Head of caudate nucleus (tissue), 42 donors: Measurements from ENCODE around the gene MDN1.
A peak's percentile ranks its signal among the peaks of the same experiment; 100 is the strongest.
"Not testable (repeated sequence)": the region's sequence is repeated elsewhere in the genome, so short reads cannot be mapped to it uniquely, and the experiment has no call there.

Source experiments
- DNase-seq, 42 donors: peaks; one replicate each; pipeline versions ENCODE4 v3.0.0 to v3.0.0-alpha.2; 2020 to 2021; ENCODE audit warnings: mixed read lengths in 7 of 42
- intact Hi-C: fragments of 100-400 bp; cut with DNase I; formaldehyde crosslinking; loops from one replicate; pipeline ENCODE4 v1.15.0; 2022

The MDN1 gene

DNA sequence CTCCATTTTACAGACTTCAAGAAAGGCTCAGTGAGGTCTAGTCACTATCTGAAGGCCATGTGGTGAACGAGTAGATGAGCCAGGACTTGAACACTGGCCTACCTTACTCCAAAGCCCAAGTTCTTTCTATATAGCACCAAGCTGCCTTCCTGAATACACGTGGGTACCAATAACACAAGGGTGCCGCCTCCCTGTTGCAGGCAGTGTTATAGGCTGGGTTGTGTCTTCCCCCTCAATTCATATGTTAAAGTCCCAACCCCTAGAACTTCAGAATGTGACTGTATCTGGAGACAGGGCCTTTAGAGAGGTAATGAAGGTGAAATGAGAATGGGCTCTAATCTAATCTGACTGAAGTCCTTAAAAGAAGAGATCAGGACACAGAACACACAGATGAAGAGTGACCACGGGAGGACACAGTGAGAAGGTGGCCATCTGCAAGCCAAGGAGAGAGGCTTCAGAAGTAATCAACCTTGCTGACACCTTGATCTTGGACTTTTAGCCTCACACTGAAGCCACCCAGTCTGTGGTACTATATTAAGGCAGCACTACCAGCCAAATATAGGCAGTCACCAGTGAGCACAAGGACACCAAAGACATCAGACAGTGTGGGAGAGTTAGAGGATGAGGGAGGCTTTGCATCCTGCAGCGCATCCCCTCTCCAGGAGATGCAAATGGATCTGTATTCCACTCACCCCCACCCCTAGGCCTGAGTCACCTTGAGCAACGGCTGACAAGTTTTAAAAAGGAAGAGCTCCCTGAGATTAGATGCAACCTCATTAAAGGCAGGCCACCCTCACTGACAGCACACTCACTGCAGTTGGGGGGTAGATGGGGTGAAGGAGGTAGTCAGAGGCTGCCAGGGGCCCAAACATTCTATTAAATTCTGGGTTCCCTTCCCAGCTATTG, 140.1 kb downstream of the MDN1 start:
- intact Hi-C loops, result no loop called here
- DNase-seq, result peak in 34 of 42 donors; percentile 16 to 81 (median 48)

DNA sequence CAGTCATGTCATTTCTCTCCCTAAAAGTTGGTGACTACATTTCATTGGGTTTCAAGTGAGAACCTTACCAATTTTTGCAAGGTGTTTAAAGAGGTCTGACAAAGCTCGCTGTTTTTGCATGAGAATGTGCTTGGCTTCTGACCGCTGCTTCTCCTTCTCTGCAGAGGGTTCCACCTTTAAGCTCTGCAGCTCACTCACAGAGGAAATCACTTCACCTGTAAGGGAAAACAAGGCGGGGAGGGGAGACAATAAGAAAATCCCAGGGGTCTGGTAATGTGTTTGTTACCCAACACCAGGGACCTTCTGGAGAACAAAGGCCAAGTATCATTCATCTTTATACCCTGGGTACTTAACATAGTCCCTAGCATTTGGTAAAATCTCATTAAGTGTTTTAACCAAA, 141.1 kb downstream of the MDN1 start:
- DNase-seq, result no peak
- intact Hi-C loops, result no loop called here

DNA sequence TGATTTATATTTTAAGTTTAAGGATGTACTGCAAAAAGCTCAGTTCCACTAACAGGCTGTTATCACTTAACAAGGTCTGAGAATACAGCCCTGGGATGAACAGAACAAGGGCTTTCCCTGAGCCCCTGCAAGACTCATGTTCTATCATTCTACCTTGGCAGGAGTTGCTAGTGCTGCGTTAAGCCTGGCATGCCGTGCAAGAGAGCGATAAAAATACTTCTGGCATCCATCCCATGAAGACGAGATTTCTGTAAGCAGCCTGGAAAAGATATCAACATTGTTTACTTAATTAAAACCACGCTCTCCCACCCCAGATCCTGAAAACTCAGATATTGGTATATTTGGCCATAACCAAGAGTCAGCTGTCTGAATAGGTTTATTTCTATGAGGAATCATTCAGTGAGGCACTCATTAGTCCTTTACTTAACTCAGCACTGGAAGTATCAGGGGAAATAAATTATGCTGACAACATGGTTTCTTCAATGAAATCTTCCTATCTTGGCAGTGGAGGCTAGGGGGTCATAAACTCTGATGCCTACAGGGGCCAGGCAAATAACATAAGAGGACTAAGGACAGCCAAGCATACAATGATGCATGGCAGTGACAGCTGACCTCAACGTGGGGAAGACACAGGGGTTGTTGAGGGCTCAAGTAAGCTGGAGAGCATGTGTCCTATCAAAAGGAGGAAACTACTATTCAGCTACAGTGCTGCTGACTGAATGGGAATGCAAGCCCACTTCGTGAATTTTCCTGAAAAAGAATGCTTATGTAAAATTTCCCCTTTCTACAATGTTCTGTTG, 143.4 kb downstream of the MDN1 start:
- DNase-seq, result no peak

DNA sequence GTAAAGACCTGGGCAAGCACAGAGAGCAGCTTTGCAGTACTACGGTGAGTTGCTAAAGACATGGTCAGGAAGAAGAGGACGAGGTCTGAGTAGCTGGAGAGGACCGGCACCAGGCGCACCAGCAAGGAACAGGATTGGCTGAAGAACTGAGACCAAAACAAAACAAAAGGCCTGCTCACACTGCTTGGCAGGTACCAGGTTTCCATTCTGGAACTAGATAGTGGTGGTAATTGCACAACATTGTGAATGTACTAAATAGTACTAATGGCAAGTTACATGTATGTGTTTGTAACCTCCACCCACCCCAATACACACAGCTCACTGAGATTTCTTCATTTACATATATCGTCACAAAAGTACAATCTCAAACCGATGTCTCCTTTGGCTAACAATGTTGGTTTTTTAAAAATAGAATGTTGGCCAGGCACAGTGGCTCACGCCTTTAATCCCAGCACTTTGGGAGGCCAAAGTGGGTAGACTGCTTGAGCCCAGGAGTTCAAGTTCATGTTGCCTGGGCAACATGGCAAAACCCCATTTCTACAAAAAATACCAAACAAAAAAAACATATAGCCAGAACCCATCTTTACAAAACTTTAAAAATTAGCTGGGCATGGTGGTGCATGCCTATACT, 148.5 kb downstream of the MDN1 start:
- intact Hi-C loops, result no loop called here
- no peak for DNase-seq

More for the DNA sequence above, 143.4 kb downstream of the MDN1 start:
- intact Hi-C loops, result no loop called here

DNA sequence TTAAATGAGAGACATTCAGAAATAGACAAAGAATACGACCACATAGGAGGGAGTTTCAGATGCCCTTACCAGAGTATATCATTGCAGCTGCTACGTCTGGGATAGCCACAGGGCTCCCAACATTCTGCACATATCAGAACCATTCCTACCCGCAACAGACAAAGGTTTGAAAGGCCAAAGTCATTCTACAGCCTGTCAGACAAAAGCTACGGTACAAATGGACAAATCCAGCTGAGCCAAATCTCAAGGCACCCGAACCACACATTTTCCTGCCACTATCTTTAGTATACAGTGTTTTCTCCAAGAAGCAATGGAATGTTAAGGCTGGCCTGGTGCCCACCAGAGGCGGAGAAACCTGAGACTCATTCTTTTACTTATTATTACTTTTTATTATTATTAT, 150.6 kb downstream of the MDN1 start:
- no peak for DNase-seq
- intact Hi-C loops, result no loop called here

DNA sequence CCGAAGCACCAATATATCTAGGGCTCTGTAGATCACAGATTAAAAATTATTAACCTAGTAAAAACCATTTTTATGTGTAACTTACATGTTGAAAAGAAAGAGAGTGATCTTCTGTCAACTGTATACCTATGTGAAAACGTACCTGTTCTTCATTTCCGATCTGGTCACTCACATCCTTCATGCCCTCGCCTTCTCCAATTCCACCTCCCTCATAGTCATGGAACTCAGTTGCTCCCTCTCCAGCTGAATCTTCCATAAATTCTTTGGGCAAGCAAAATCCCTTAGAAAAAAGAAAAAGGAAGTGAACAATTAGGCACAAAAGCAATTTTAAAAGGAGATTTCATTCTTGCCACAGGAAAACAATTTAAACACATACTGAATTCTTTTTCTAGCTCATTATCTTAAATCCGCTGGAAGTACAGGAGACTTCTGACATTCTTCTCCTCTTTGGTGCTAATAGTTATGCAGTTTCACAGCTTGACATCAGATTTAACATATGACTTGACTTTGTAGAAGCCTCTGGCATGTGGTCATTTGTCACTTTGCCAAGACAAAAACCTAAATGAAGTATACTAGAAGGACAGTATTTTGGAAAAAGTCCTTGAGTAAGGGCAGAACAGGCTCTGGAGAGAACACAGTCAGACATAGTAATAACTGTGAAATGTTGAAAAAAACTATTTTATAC, 151.6 kb downstream of the MDN1 start:
- no peak for DNase-seq
- intact Hi-C loops, result no loop called here

DNA sequence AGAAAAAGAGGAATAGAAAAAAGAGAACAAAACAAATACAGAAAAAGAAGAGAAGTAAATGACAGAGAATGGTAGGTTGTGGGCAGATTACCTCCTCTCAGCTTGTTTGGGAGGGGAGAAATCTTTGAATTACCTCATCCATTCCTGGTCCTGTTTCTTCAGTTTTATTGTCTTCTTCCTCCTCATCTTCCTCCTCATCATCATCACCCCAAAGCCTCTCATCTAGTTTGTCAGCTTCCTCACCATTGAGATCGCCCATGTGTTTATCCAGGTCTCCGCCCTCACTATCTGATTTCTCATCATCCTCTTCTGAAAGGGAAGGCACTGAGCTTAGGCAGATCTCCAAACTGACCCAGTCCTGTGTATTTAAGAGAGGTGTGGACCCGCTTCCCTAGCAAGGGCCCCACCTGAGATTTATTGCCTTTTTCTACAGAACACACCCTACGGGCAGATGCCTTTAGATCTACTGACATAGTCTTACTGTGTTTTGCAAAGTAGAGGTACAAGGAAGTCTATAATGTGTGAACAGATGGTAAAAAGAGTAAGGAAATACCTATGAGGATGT, 156.9 kb downstream of the MDN1 start:
- DNase-seq, result no peak
- intact Hi-C loops, result no loop called here

DNA sequence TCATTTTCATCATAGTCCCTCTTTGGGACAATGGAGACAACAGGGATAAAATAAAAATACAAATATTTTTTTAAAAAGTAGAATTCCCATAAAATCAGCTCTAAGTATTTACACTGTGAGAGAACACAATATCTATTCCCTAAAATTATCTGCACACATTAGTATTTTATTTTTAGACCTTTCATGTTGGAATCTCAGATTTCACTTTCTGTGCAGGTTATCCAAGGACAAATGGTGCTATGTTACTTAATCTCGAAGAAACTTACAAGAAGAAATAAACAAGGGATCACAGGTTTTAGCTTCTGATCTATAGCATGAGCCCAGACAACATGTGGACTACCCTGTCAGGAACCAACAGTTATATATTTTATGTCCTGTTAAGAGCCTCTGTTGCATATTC, 158.0 kb downstream of the MDN1 start:
- intact Hi-C loops, result no loop called here

DNA sequence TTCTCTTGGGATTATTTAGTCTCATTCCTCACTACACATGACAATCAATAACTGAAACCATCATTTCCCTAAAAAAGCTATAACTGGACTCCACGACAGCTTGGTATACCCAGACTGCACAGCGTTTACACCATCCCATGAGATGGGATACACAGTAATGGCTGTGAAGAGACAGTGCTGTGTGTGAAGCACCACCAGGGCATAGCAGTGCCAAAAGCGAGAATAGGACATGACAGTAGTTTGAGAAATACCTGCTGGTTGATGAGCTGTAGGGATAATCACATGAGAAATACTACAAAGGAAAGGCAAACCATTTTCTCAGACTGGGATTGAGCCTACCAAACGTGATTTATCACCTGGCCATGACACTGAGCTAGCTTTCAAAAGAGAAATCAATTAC, 158.6 kb downstream of the MDN1 start:
- intact Hi-C loops, result no loop called here
- no peak for DNase-seq

More for the DNA sequence above, 158.0 kb downstream of the MDN1 start:
- no peak for DNase-seq

DNA sequence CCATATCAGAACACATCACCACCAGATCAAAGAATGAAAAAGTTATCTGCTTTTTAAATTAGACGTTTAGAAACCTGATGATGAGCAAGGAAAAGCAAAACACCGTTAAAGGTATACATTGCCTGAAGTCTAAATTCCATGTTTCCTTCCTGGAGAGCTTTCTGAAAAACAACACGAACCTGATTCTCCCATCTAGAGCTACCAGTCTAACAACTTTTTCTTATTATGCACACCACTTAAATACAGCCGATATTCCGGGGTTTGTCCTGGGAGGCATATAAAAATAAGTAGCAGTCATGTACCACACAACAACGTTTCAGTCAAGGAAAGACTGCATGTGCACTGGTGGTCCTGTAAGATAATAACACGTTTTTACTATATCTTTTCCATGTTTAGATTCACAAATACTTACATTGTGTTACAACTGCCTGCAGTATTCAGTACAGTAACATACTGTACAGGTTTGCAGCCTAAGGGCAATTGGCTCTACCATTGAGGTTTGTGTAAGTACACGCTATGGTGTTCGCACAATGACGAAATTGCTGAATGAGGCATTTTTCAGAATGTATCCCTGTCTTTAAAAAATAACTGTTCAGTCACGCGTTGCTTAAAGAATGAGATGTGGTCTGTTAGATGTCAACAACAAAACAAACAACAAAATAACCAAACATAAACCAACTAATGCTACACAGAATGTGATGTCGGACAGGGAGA, 162.0 kb downstream of the MDN1 start:
- DNase-seq, result no peak

DNA sequence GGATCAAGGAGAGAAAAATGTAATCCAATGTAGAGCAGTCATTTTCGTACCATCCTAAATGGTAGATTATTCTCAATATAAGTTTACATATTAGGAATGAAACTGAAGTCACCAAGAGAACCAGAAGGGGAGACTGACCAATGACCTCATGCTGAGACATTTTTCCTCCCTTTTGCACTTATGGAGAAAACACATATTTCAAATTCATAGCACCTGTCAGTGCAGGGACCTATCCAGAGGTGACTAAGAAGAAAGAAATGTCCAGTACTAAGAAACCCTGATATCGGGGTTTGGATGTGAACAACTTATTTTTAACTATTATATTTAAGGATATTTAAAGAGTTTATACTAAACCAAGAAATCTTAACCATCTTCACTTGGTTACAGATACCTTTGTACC, 164.5 kb downstream of the MDN1 start:
- DNase-seq, result no peak
- intact Hi-C loops, result no loop called here

More for the DNA sequence above, 162.0 kb downstream of the MDN1 start:
- intact Hi-C loops, result no loop called here

DNA sequence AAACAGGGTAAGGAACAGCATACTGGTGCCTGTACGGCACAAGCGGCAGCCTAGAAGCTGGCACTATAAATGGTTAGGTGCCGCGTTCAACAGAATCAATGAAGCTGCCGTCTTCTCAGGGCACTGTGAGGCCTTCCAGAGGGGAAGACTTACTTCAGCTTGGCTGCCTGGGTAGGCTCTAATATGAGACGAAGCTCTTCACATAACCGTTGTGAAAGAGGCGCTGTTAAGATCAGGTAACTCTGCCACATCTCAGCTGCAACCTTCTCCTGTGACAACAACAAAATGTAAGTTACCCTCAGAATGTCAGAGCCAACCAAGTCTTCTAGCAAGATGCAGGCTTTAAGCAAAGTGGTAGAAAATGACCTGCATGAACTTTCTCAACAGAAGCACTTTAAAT, 169.0 kb downstream of the MDN1 start:
- no peak for DNase-seq
- intact Hi-C loops, result no loop called here

DNA sequence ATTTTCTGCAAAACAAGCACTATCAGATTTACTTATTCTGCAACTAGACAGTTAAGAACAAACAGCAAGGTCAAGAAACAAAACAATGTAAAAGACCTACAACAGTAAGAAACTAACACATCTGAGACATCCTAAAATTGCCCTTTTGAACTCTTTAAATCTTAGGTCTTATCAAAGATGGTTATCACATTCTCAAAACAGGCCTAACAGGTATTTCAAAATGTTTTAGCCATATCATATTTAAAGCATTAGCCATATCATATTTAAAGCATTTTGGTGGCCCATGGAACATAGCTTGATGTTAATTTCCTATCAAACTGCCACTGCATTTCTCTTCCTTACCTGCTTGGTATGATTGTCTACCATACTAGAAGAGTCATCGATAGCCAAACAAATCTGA, 169.9 kb downstream of the MDN1 start:
- DNase-seq, result no peak
- intact Hi-C loops, result no loop called here

DNA sequence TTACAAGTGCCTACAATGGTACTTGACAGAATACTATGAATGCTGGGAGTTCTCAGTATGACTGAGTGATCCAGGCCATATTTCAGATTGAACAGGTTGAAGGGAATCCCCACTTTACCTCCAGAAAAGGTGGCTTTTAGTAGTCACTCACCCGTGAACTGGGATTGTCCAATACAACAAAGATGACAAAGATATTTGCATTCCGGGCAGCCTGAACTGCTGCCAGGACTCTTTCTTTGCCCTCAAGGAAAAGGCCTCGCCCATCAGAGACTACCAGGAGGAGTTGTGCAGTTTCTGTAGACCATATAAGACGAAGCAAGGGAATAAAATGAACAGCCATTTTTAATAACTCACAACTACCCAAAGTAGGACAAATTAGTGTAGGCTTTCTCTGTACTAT, 174.7 kb downstream of the MDN1 start:
- intact Hi-C loops, result no loop called here
- no peak for DNase-seq

DNA sequence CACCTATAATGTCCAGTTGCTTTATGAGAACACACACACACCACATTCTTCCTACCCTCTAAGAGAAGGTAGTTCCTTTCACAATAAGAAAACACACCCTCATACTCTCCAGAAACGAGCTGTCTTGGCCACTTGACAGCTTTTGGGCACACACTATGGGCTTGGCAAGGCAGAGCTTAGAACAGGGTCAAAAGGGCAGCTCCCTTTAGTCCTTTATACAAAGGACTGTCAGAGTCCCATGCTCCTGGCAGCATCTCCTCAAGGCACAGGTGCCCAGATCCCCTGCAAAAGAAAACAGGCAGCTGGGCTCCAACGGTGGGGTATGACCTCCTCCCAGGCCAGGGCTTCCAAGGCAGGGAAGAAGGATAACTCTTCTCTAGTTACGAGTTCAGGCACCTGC, 176.2 kb downstream of the MDN1 start:
- peak in 8 of 42 donors; percentile 5 to 40 (median 14) for DNase-seq
- intact Hi-C loops, result no loop called here

DNA sequence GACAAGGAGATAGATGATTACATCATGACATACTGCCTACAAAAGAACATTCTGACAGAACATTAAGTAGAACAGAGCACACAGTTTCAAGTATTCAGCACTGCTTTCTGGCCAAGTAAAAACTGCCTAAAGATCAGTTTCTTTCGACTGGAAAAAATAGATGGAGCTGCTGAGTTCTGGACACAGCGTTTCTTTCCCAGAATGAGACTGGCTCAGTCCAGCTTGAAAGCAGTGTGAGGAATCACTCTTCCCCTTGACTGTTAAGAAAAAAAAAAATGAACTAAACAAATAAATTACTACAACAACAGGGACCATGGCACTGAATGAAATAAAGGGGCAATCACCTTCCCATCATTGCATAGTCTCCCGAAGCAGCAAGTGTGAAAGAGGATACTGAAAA, 176.6 kb downstream of the MDN1 start:
- peak in 3 of 42 donors; percentile 5 to 50 (median 35) for DNase-seq
- intact Hi-C loops, result no loop called here

DNA sequence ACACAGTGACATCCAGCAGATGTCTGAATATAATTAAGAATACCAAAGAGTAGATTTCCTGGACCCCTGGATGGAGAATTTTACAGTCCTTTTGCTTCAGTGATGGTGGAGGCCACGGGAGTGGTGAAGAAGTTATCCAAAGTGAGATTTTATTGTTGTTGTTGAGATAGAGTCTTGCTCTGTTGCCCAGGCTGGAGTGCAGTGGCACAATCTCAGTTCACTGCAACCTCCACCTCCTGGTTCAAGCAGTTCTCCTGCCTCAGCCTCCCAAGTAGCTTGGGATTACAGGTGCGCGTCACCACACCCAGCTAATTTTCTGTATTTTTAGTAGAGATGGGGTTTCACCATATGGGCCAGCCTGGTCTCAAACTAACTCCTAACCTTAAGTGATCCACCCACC, 178.0 kb downstream of the MDN1 start:
- DNase-seq, intact Hi-C loops: not testable (repeated sequence)

DNA sequence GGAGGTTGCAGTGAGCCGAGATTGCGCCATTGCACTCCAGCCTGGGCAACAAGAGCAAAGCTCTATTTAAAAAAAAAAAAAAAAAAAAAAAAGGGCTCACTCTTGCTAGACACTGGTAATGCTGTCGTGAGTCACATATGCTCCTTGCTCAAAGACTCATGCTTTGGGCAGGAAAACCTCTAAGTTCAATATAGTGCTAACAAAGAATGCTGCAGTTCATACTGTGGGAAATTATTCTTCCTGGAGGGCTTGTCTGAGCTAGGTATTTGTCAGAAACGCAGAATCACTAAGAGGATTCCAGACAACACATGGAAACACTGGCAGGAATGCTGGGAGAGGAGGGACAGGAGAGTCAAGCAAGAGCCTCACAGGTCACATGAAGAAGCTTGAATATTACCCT, 178.8 kb downstream of the MDN1 start:
- intact Hi-C loops, result no loop called here
- no peak for DNase-seq
